ENCODE measurements around the gene MMP8. TPM values are rescaled to one million over a fixed set of nuclear protein-coding genes. Genes with fewer than 3 reads are reported as not detected.
"Not testable (repeated sequence)": the region's sequence is repeated elsewhere in the genome, so short reads cannot be mapped to it uniquely, and the experiment has no call there.

MMP8 gene
- total RNA-seq, 1 donor from 2014 or later, result 0.44 TPM

GRCh38 chr11:102753267-102753666 is 28.5 kb upstream of the MMP8 start:
- Histone ChIP-seq H3K27ac (no peak overlapping the region), H3K36me3 (no peaks in the 10 kb centered on the region), H3K4me1 (no peaks in the 10 kb centered on the region), H3K9me3 (no peaks in the 10 kb centered on the region), H3K4me3 (no peak overlapping the region), H3K27me3 (ENCODE audit: low read depth) (no peaks in the 10 kb centered on the region)
- DNase-seq (no peak), ATAC-seq (no peak)
- no peak for TF ChIP-seq CTCF (IDR thresholded peaks at IDR 0.05)
- intact Hi-C loops (cut with DNase I), result no loop called here

- Histone ChIP-seq H3K36me3 (no peaks in the 10 kb centered on the region), H3K4me1 (no peaks in the 10 kb centered on the region), H3K27ac (no peak overlapping the region), H3K9me3 (no peaks in the 10 kb centered on the region), H3K4me3 (no peak overlapping the region), H3K27me3 (ENCODE audit: low read depth) (no peaks in the 10 kb centered on the region)
- TF ChIP-seq CTCF (IDR thresholded peaks at IDR 0.05), result no peak
- ATAC-seq (no peak), DNase-seq (no peak)
- intact Hi-C loops (cut with DNase I), result no loop called here
Measured at GRCh38 chr11:102751673-102752072, 26.9 kb upstream of the MMP8 start.

- Histone ChIP-seq H3K36me3 (no peaks in the 10 kb centered on the region), H3K4me3 (no peak overlapping the region), H3K9me3 (no peaks in the 10 kb centered on the region), H3K27me3 (ENCODE audit: low read depth) (no peaks in the 10 kb centered on the region), H3K27ac (no peak overlapping the region), H3K4me1 (no peaks in the 10 kb centered on the region)
- intact Hi-C loops (cut with DNase I), result no loop called here
- ATAC-seq (no peak), DNase-seq (no peak)
- TF ChIP-seq CTCF (IDR thresholded peaks at IDR 0.05), result no peak
Measured at GRCh38 chr11:102749101-102749722, 24.5 kb upstream of the MMP8 start.

GRCh38 chr11:102746746-102747578 is 22.2 kb upstream of the MMP8 start:
- H3K36me3 ChIP-seq; DNase-seq; ATAC-seq; H3K27ac ChIP-seq; H3K4me1 ChIP-seq; H3K9me3 ChIP-seq; intact Hi-C loops (cut with DNase I); H3K27me3 ChIP-seq (ENCODE audit: low read depth); H3K4me3 ChIP-seq: not testable (repeated sequence)

- Histone ChIP-seq H3K36me3 (no peaks in the 10 kb centered on the region), H3K4me1 (peaks cover 5% of the 10 kb centered on the region), H3K9me3 (no peaks in the 10 kb centered on the region), H3K27me3 (ENCODE audit: low read depth) (no peaks in the 10 kb centered on the region), H3K27ac (no peak overlapping the region), H3K4me3 (no peak overlapping the region)
- TF ChIP-seq CTCF (IDR thresholded peaks at IDR 0.05), result no peak
- DNase-seq, result no peak
- no peak for ATAC-seq
- intact Hi-C loops (cut with DNase I), result no loop called here
Measured at GRCh38 chr11:102734650-102735049, 9.9 kb upstream of the MMP8 start.

GRCh38 chr11:102733232-102733875 is 8.6 kb upstream of the MMP8 start:
- H3K4me1 ChIP-seq, result peaks cover 5% of the 10 kb centered on the region
- peak; percentile 76 for TF ChIP-seq CTCF (IDR thresholded peaks at IDR 0.05)
- no peak overlapping the region for H3K27ac ChIP-seq
- intact Hi-C loops (cut with DNase I), result no loop called here
- H3K9me3 ChIP-seq, result no peaks in the 10 kb centered on the region
- peak; percentile 80 to 88 for ATAC-seq
- no peak overlapping the region for H3K4me3 ChIP-seq
- no peaks in the 10 kb centered on the region for H3K36me3 ChIP-seq
- DNase-seq, result peak; percentile 68
- no peaks in the 10 kb centered on the region for H3K27me3 ChIP-seq (ENCODE audit: low read depth)

GRCh38 chr11:102730944-102731343 is 6.2 kb upstream of the MMP8 start:
- H3K4me1 ChIP-seq; H3K27ac ChIP-seq; H3K9me3 ChIP-seq; intact Hi-C loops (cut with DNase I); H3K4me3 ChIP-seq; H3K27me3 ChIP-seq (ENCODE audit: low read depth); DNase-seq; H3K36me3 ChIP-seq: not testable (repeated sequence)
- ATAC-seq, result peak in 1 of 2 donors; percentile 40

Measured in lower lobe of right lung (tissue), 2 donors.